GM13977 (cell line): ENCODE results near the gene ITGB3.

Source experiments
- DNase-seq: peaks from one replicate; pipeline ENCODE4 v3.0.0; 2012; ENCODE audit warnings: low spot score
- CTCF ChIP-seq: IDR thresholded peaks from 2 replicates; pipeline ENCODE4 v1.5.1; 2012; ENCODE audit warnings: mild to moderate bottlenecking, control low read depth; ENCODE audit not compliant: insufficient read depth; ENCODE audit errors: extremely low read depth, missing control alignments
- in situ Hi-C: fragments of 300-500 bp; cut with MboI; formaldehyde crosslinking; loops from one replicate; pipeline ENCODE4 v1.12.0; 2022; ENCODE audit warnings: low sequenced_read_pairs, low pct_unique_long_range_greater_than_20kb, mixed read lengths, inconsistent platforms; ENCODE audit not compliant: unreplicated experiment

Gene ITGB3

DNA sequence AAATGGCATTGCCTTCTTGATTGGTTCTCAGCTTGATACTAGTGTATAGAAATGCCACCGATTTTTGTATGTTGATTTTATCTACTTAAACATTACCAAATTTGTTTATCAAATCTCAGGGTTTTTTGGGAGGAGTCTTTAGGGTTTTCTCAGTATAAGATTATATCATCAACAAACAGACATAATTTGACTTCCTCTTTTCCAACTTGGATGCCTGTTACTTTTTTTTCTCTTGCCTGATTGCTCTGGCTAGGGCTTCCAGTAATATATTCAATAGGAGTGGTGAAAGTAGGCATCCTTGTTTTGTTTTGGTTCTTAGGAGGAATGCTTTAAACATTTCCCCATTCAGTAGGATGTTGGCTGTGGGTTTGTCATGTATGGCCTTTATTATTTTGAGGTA is 99.2 kb downstream of the ITGB3 start:
- in situ Hi-C loops, result no loop called here
- no peak for TF ChIP-seq CTCF
- no peak for DNase-seq

DNA sequence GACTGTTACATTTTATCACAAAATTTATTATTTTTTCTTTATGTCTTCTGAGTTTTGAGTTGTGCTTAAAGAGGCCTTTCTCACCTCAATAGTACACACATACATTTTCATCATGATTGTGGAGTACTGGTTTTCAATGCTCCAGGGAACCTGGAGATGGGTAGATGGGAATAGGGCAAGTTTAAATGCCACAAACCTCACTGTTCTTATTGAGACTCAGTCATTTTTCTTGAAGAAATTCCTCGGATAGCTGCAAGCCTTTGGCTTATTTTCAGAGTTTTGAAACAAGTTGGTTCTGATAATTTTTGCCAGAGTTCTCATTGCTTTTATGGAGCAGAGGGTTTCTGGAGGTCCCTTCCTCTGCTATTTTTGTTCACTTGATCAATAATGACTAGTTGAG is 105.0 kb downstream of the ITGB3 start:
- in situ Hi-C loops, result no loop called here
- DNase-seq, result no peak
- TF ChIP-seq CTCF, result no peak
